Gastrocnemius medialis (tissue), 4 donors: Measurements from ENCODE around the gene C10orf120.

ENCODE experiments used
- POLR2A ChIP-seq, 2 donors: fragments of 450-650 bp; IDR thresholded peaks; one replicate each; pipeline ENCODE4 v1.6.1; 2017; ENCODE audit warnings: antibody characterized with exemption in 2 of 2, mild to moderate bottlenecking in 2 of 2, moderate library complexity in 2 of 2
- TF ChIP-seq, protein P1 (sequence below), 5 experiments: fragments of 450-650 bp in 3 of 5; fragments of 200-600 bp in 2 of 5; sonication (generic) in 2 of 5; IDR thresholded peaks in 4 of 5; conservative IDR thresholded peaks in 1 of 5; 1 replicate in 4 of 5; 2 replicates in 1 of 5; pipeline ENCODE4 v1.5.1; 2016 to 2019; ENCODE audit warnings: antibody characterized with exemption in 5 of 5, mild to moderate bottlenecking in 3 of 5, moderate library complexity in 3 of 5

DNA sequence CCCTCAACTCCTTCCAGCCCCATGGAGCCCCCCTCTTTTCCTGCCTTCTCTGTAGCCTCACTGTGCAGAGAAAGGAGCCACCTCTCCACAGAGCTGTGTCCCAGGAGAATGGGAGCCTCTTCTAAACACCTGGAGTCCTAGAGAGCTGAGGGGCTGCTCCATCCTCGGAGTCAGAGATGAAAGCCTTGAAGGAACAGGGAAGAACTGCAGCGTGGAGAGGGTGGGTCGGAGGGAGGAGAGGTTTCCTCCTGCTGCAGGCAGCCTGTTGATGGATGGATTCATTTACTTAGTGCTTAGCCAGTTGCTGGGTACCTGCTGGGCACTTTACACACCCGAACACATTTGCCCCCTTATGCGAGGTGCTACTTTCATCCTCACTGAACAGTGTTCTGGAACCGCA is 39.0 kb downstream of the C10orf120 start:
- TF ChIP-seq, protein P1, sequence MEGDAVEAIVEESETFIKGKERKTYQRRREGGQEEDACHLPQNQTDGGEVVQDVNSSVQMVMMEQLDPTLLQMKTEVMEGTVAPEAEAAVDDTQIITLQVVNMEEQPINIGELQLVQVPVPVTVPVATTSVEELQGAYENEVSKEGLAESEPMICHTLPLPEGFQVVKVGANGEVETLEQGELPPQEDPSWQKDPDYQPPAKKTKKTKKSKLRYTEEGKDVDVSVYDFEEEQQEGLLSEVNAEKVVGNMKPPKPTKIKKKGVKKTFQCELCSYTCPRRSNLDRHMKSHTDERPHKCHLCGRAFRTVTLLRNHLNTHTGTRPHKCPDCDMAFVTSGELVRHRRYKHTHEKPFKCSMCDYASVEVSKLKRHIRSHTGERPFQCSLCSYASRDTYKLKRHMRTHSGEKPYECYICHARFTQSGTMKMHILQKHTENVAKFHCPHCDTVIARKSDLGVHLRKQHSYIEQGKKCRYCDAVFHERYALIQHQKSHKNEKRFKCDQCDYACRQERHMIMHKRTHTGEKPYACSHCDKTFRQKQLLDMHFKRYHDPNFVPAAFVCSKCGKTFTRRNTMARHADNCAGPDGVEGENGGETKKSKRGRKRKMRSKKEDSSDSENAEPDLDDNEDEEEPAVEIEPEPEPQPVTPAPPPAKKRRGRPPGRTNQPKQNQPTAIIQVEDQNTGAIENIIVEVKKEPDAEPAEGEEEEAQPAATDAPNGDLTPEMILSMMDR (IDR thresholded peaks at IDR 0.05 in 4 of 5, conservative IDR thresholded peaks at IDR 0.05 in 1 of 5) = no peak
- no peak for TF ChIP-seq POLR2A (IDR thresholded peaks at IDR 0.05)
